B cell (primary cell): ENCODE results near the gene TMEM140. TPM values are rescaled to one million over a fixed set of nuclear protein-coding genes. Genes with fewer than 3 reads are reported as not detected.

Experiments used
- ATAC-seq: fragments of 200-7000 bp; cut with Tn5 transposase; one replicate; pipeline ENCODE4 v1.10.0; 2021; ENCODE audit warnings: low read depth, mild to moderate bottlenecking, moderate number of reproducible peaks, moderate library complexity
- CTCF ChIA-PET: fragments of 350-600 bp; sonication (Branson Sonifier 250); formaldehyde crosslinking; loops from one replicate; lab custom pipeline; 2021; ENCODE audit warnings: antibody characterized with exemption, inconsistent platforms; lab: Charles Lee
- POLR2A ChIA-PET: fragments of 350-600 bp; sonication (Branson Sonifier 250); formaldehyde crosslinking; loops from one replicate; lab custom pipeline; 2021; ENCODE audit warnings: antibody characterized with exemption; lab: Charles Lee
- DNase-seq: peaks from one replicate; pipeline ENCODE4 v3.0.0; 2013
- H2AFZ ChIP-seq: 2 replicates; pipeline ENCODE4 v1.6.1; 2012; ENCODE audit warnings: mild to moderate bottlenecking, low read depth, low read length; ENCODE audit not compliant: insufficient read depth, poor library complexity, severe bottlenecking
- H3K27ac ChIP-seq, 2 donors: 1 replicate in 1 of 2; 2 replicates in 1 of 2; pipeline ENCODE4 v1.5.1; 2012 to 2013; ENCODE audit warnings: low read length in 2 of 2, mild to moderate bottlenecking in 2 of 2, moderate library complexity in 1 of 2
- H3K27me3 ChIP-seq, 4 experiments: fragments of 200-600 bp in 1 of 4; sonication (generic) in 1 of 4; replicated peaks in 1 of 4; 1 replicate in 2 of 4; 2 replicates in 2 of 4; pipeline versions ENCODE4 v1.6.1 to v1.7.0; 2013 to 2016; ENCODE audit warnings: low read length in 3 of 4, mild to moderate bottlenecking in 2 of 4, mixed read lengths in 1 of 4, moderate library complexity in 1 of 4; ENCODE audit not compliant: insufficient read depth in 4 of 4, control insufficient read depth in 3 of 4; ENCODE audit errors: control extremely low read depth in 1 of 4
- H3K36me3 ChIP-seq, 2 experiments: replicated peaks in 1 of 2; 1 replicate in 1 of 2; 2 replicates in 1 of 2; pipeline versions ENCODE4 v1.6.1 to v1.7.1; 2013; ENCODE audit warnings: low read length in 1 of 2; ENCODE audit not compliant: insufficient read depth in 2 of 2, control insufficient read depth in 1 of 2; ENCODE audit errors: control extremely low read depth in 1 of 2, extremely low read depth in 1 of 2
- H3K4me1 ChIP-seq, 2 donors: fragments of 200-600 bp in 1 of 2; sonication (generic) in 1 of 2; 1 replicate in 1 of 2; 2 replicates in 1 of 2; pipeline versions ENCODE4 v1.5.1 to v1.6.1; 2013 to 2017; ENCODE audit warnings: low read length in 2 of 2; ENCODE audit not compliant: control insufficient read depth in 2 of 2, insufficient read depth in 2 of 2
- H3K4me2 ChIP-seq: replicated peaks from 2 replicates; pipeline ENCODE3; 2012; ENCODE audit warnings: mild to moderate bottlenecking, low read depth, low read length; ENCODE audit not compliant: poor library complexity, severe bottlenecking
- H3K4me3 ChIP-seq, 5 experiments: fragments of 200-600 bp in 1 of 5; sonication (generic) in 1 of 5; 1 replicate in 3 of 5; 2 replicates in 2 of 5; pipeline versions ENCODE4 v1.5.1 to v1.7.0; 2011 to 2016; ENCODE audit warnings: low read length in 4 of 5, mild to moderate bottlenecking in 4 of 5, low read depth in 2 of 5, control low read depth in 1 of 5, moderate library complexity in 1 of 5; ENCODE audit not compliant: insufficient read depth in 1 of 5; ENCODE audit errors: control extremely low read depth in 1 of 5, extremely low read depth in 1 of 5
- H3K79me2 ChIP-seq: fragments of 200-600 bp; sonication (generic); one replicate; pipeline ENCODE4 v1.6.0; 2016; ENCODE audit warnings: low read length; ENCODE audit not compliant: control insufficient read depth, insufficient read depth
- H3K9ac ChIP-seq: fragments of 200-600 bp; sonication (generic); 2 replicates; pipeline ENCODE4 v1.6.1; 2017; ENCODE audit warnings: mild to moderate bottlenecking, low read length, moderate library complexity
- H3K9me3 ChIP-seq, 3 donors: one replicate each; pipeline versions ENCODE4 v1.6.1 to v1.7.1; 2013; ENCODE audit warnings: low read length in 2 of 3; ENCODE audit not compliant: control insufficient read depth in 2 of 3, insufficient read depth in 1 of 3; ENCODE audit errors: control extremely low read depth in 1 of 3
- H4K20me1 ChIP-seq: 2 replicates; pipeline ENCODE4 v1.6.0; 2012; ENCODE audit warnings: mild to moderate bottlenecking, low read length; ENCODE audit not compliant: insufficient read depth, control insufficient read depth, poor library complexity, severe bottlenecking
- H3K27ac Mint-ChIP-seq: one replicate; pipeline ENCODE4 v1.8.0; 2021; ENCODE audit warnings: mixed read lengths
- H3K27me3 Mint-ChIP-seq: one replicate; pipeline ENCODE4 v1.8.0; 2021; ENCODE audit warnings: mixed read lengths
- H3K4me1 Mint-ChIP-seq: one replicate; pipeline ENCODE4 v1.8.0; 2021; ENCODE audit warnings: mixed read lengths
- H3K4me3 Mint-ChIP-seq: one replicate; pipeline ENCODE4 v1.8.0; 2021; ENCODE audit warnings: mixed read lengths
- H3K9me3 Mint-ChIP-seq: one replicate; pipeline ENCODE4 v1.8.0; 2022; ENCODE audit warnings: mixed read lengths; ENCODE audit not compliant: insufficient read depth
- CTCF ChIP-seq: fragments of 200-600 bp; IDR thresholded peaks from one replicate; pipeline ENCODE4 v1.8.0; 2022; ENCODE audit warnings: antibody characterized with exemption, mild to moderate bottlenecking
- EZH2 ChIP-seq: IDR thresholded peaks from 2 replicates; pipeline ENCODE4 v1.6.1; 2012; ENCODE audit warnings: borderline replicate concordance, low read depth, mild to moderate bottlenecking, moderate library complexity, low read length; ENCODE audit not compliant: insufficient read depth, poor library complexity, severe bottlenecking
- WGBS: methylation state at CpG from one replicate; pipeline ENCODE4 v1.1.5; 2013; ENCODE audit warnings: missing lambda C conversion rate; ENCODE audit not compliant: insufficient coverage; 5-methylcytosine and 5-hydroxymethylcytosine counted together
- intact Hi-C: fragments of 100-400 bp; cut with micrococcal nuclease; formaldehyde crosslinking; loops from one replicate; pipeline ENCODE4 v1.10.0; 2022
- polyA plus RNA-seq: library from polyadenylated mRNA; depleted of rRNA; stranded (reverse); fragments of >200 nt; gene quantifications from 2 replicates; pipeline ENCODE4 v1.2.3, GENCODE V29; 2012
- total RNA-seq, 2 donors: library from RNA; stranded (reverse); fragments of 120-200 nt in 1 of 2; gene quantifications; 1 replicate in 1 of 2; 2 replicates in 1 of 2; pipeline versions ENCODE4 v1.2.3 to v1.2.4, GENCODE V29; 2013 to 2022

Gene TMEM140
- total and polyA plus RNA-seq, 2 donors (not counting 1 experiment from before 2014, with no cell fraction given): 3.8 to 79.1 TPM

GRCh38 chr7:135177028-135177696 lies 29.3 kb downstream of the TMEM140 start:
- H3K36me3 ChIP-seq: peaks cover 0 to 8% of the 10 kb centered on the region in 2 experiments
- H3K79me2 ChIP-seq: no peaks in the 10 kb centered on the region
- no peaks in the 10 kb centered on the region for H3K27me3 ChIP-seq
- H3K4me1 ChIP-seq: peaks cover 0 to 4% of the 10 kb centered on the region in 2 donors
- no peak overlapping the region for H3K9ac ChIP-seq
- DNase-seq (no peak), ATAC-seq (no peak)
- no peak overlapping the region for H3K4me2 ChIP-seq
- H3K4me3 Mint-ChIP-seq: no peak overlapping the region
- no peak overlapping the region for H3K27ac ChIP-seq
- peaks cover 12% of the 10 kb centered on the region for H3K9me3 Mint-ChIP-seq
- ChIA-PET POLR2A (no interaction called here), CTCF (interaction anchor here (1.4 to 4.0 kb wide), 2 partner anchors 11 to 191 kb away, joined by 3 to 12 read pairs; partner anchors contain the start of gene AGBL3)
- no peak for TF ChIP-seq EZH2
- TF ChIP-seq CTCF: no peak
- 99% methylated on average over 9 of the region's 9 CpGs for WGBS
- H3K27ac Mint-ChIP-seq: no peak overlapping the region
- peaks cover 5% of the 10 kb centered on the region for H3K4me1 Mint-ChIP-seq
- no peak overlapping the region for H2AFZ ChIP-seq
- H3K9me3 ChIP-seq: peaks cover 1 to 30% (median 23%) of the 10 kb centered on the region in 3 donors
- intact Hi-C loops: no loop called here
- H3K27me3 Mint-ChIP-seq: no peaks in the 10 kb centered on the region
- H3K4me3 ChIP-seq: no peak overlapping the region
- H4K20me1 ChIP-seq: no peaks in the 10 kb centered on the region

- Histone ChIP-seq H3K27ac (no peak overlapping the region), H3K4me3 (no peak overlapping the region), H3K79me2 (no peaks in the 10 kb centered on the region), H3K27me3 (no peaks in the 10 kb centered on the region), H3K9me3 (peaks cover 1 to 38% (median 35%) of the 10 kb centered on the region in 3 donors), H3K36me3 (peaks cover 0 to 15% of the 10 kb centered on the region in 2 experiments), H2AFZ (no peak overlapping the region), H3K4me2 (no peak overlapping the region), H3K9ac (no peak overlapping the region), H4K20me1 (no peaks in the 10 kb centered on the region), H3K4me1 (no peaks in the 10 kb centered on the region)
- TF ChIP-seq EZH2 (no peak), CTCF (no peak)
- WGBS: 85% methylated on average over 8 of the region's 13 CpGs
- H3K4me3 Mint-ChIP-seq: no peak overlapping the region
- ATAC-seq: no peak
- DNase-seq: no peak
- H3K9me3 Mint-ChIP-seq: peaks cover 17% of the 10 kb centered on the region
- no peaks in the 10 kb centered on the region for H3K27me3 Mint-ChIP-seq
- CTCF ChIA-PET: interaction anchor here (1.4 kb wide), 1 partner anchor 9 kb away, joined by 3 read pairs; no protein-coding TSS in a partner anchor
- no peak overlapping the region for H3K27ac Mint-ChIP-seq
- POLR2A ChIA-PET: interaction anchor here (0.5 kb wide), 1 partner anchor 8 kb away, joined by 7 read pairs; no protein-coding TSS in a partner anchor
- no peaks in the 10 kb centered on the region for H3K4me1 Mint-ChIP-seq
- intact Hi-C loops: no loop called here
Measured at GRCh38 chr7:135178364-135178763, 30.5 kb downstream of the TMEM140 start.
